HepG2 (cell line): ENCODE measurements around the gene RGS19. TPM values are rescaled to one million over a fixed set of nuclear protein-coding genes. Genes with fewer than 3 reads are reported as not detected.
A peak's percentile ranks its signal among the peaks of the same experiment; 100 is the strongest.

Experiments
- ATAC-seq: fragments of 200-7000 bp; cut with Tn5 transposase; 3 replicates; pipeline ENCODE4 v1.9.1; 2020; ENCODE audit warnings: mild to moderate bottlenecking, moderate library complexity
- BruUV-seq: library from RNA; stranded (reverse); fragments of 400-500 nt; replicated peaks from 2 replicates; lab custom pipeline; 2021; lab: Mats Ljungman, UMichigan
- CTCF ChIA-PET: fragments of 300-600 bp; formaldehyde crosslinking; extraction: SDS; loops from one replicate; lab custom pipeline; 2021; ENCODE audit warnings: low total read pairs, inconsistent platforms, low intra/inter-chr PET ratio; lab: Yijun Ruan, JAX
- POLR2A ChIA-PET: fragments of 350-600 bp; sonication (Branson Sonifier 250); formaldehyde crosslinking; loops from one replicate; lab custom pipeline; 2020; ENCODE audit warnings: antibody characterized with exemption, inconsistent platforms; lab: Yijun Ruan, JAX
- DNase-seq: peaks from one replicate; pipeline ENCODE4 v3.0.0-alpha.2; 2015; ENCODE audit warnings: low spot score
- FAIRE-seq: peaks from 3 replicates; lab custom pipeline; 2011; peaks lifted over from hg19 to GRCh38; lab: Jason Lieb, UNC
- H2AFZ ChIP-seq: one replicate; pipeline ENCODE4 v1.6.1; 2011; ENCODE audit warnings: low read length, inconsistent platforms
- H3K27ac ChIP-seq: fragments of 300-600 bp; 3 replicates; pipeline ENCODE4 v1.8.0; 2011; ENCODE audit warnings: mixed run types, mild to moderate bottlenecking, mixed read lengths, low read length, inconsistent platforms; ENCODE audit not compliant: insufficient read depth; ENCODE audit errors: extremely low read length
- H3K27me3 ChIP-seq, 2 experiments: fragments of 200-600 bp in 1 of 2; 2 replicates in 1 of 2; 3 replicates in 1 of 2; pipeline versions ENCODE4 v1.6.0 to v1.8.0; 2011; ENCODE audit warnings: low read length in 2 of 2, mild to moderate bottlenecking in 2 of 2, moderate library complexity in 2 of 2, inconsistent platforms in 1 of 2; ENCODE audit not compliant: insufficient read depth in 2 of 2, control insufficient read depth in 1 of 2
- H3K36me3 ChIP-seq, 2 experiments: fragments of 200-600 bp in 1 of 2; replicated peaks in 1 of 2; 2 replicates in 1 of 2; 3 replicates in 1 of 2; pipeline versions ENCODE4 v1.5.1 to v1.8.0; 2011; ENCODE audit warnings: low read length in 2 of 2, inconsistent platforms in 1 of 2; ENCODE audit not compliant: insufficient read depth in 2 of 2, control insufficient read depth in 1 of 2
- H3K4me1 ChIP-seq: 2 replicates; pipeline ENCODE4 v1.5.1; 2012; ENCODE audit warnings: low read length, inconsistent platforms; ENCODE audit not compliant: insufficient read depth
- H3K4me2 ChIP-seq: 2 replicates; pipeline ENCODE4 v1.6.0; 2011; ENCODE audit warnings: low read depth, low read length, inconsistent platforms
- H3K4me3 ChIP-seq, 3 experiments: fragments of 200-600 bp in 1 of 3; sonication (generic), shearing (Covaris generic) in 1 of 3; replicated peaks in 1 of 3; 2 replicates each; pipeline ENCODE4 v1.5.1; 2011 to 2016; ENCODE audit warnings: low read length in 3 of 3, inconsistent platforms in 2 of 3, low read depth in 2 of 3, mild to moderate bottlenecking in 2 of 3, control low read depth in 1 of 3, mixed read lengths in 1 of 3; ENCODE audit not compliant: insufficient read depth in 1 of 3
- H3K79me2 ChIP-seq: one replicate; pipeline ENCODE4 v1.6.1; 2011; ENCODE audit warnings: low read length, inconsistent platforms; ENCODE audit not compliant: insufficient read depth
- H3K9ac ChIP-seq: 2 replicates; pipeline ENCODE4 v1.6.0; 2011; ENCODE audit warnings: mild to moderate bottlenecking, low read depth, low read length, inconsistent platforms; ENCODE audit not compliant: insufficient read depth
- H3K9me3 ChIP-seq: 2 replicates; pipeline ENCODE4 v1.5.1; 2012; ENCODE audit warnings: mild to moderate bottlenecking, low read length
- H4K20me1 ChIP-seq: 2 replicates; pipeline ENCODE4 v1.6.0; 2011; ENCODE audit warnings: inconsistent platforms, mild to moderate bottlenecking, low read length, moderate library complexity; ENCODE audit not compliant: insufficient read depth
- MLLT10 ChIP-seq: sonication (generic); formaldehyde crosslinking; IDR thresholded peaks from 2 replicates; pipeline ENCODE4 v1.4.0; 2020; ENCODE audit warnings: missing genetic modification reagents
- SRY ChIP-seq: sonication (generic); formaldehyde crosslinking; IDR thresholded peaks from 2 replicates; pipeline ENCODE4 v1.8.0; 2022; ENCODE audit warnings: mild to moderate bottlenecking, missing genetic modification reagents
- ZIK1 ChIP-seq: sonication (generic); formaldehyde crosslinking; IDR thresholded peaks from 2 replicates; pipeline ENCODE4 v1.5.0; 2020; ENCODE audit warnings: mild to moderate bottlenecking, low read depth, missing genetic modification reagents, borderline replicate concordance
- ZNF496 ChIP-seq: sonication (generic); formaldehyde crosslinking; IDR thresholded peaks from 2 replicates; pipeline ENCODE4 v1.8.1; 2023; ENCODE audit warnings: mild to moderate bottlenecking, moderate library complexity, missing genetic modification reagents; ENCODE audit not compliant: insufficient replicate concordance
- WGBS: methylation state at CpG from one replicate; pipeline ENCODE4 v1.1.6; 2017; ENCODE audit warnings: low lambda C conversion rate; 5-methylcytosine and 5-hydroxymethylcytosine counted together
- in situ Hi-C: cut with HindIII; loops from 2 replicates; pipeline ENCODE4 v1.10.0; 2017; ENCODE audit warnings: low pct_unique_long_range_greater_than_20kb; ENCODE audit not compliant: extremely low pct_ligation_motif_present
- intact Hi-C: fragments of 100-400 bp; cut with micrococcal nuclease; formaldehyde crosslinking; loops from one replicate; pipeline ENCODE4 v1.10.0; 2022; ENCODE audit not compliant: unreplicated experiment
- polyA plus RNA-seq, 8 experiments: library from polyadenylated mRNA; depleted of rRNA in 3 of 8; stranded (reverse) in 7 of 8; unstranded in 1 of 8; fragments of >200 nt; fragmentation: Illumina TruSeq in 4 of 8; extraction: Trizol in 4 of 8; gene quantifications; 2 replicates each; pipeline versions ENCODE4 v1.2.1 to v1.2.3, GENCODE V29; 2011 to 2016; ENCODE audit warnings: low read depth in 4 of 8, missing spikeins in 1 of 8, mixed read lengths in 1 of 8; ENCODE audit not compliant: insufficient read depth in 1 of 8
- total RNA-seq, 5 experiments: library from RNA; depleted of rRNA; stranded (reverse); fragments of >200 nt; fragmentation: Illumina TruSeq; extraction: Trizol; gene quantifications; 2 replicates each; pipeline ENCODE4 v1.2.3, GENCODE V29; 2016; ENCODE audit warnings: low read depth in 1 of 5
- TF ChIP-seq, protein P1 (sequence below): sonication (generic); formaldehyde crosslinking; IDR thresholded peaks from 2 replicates; pipeline ENCODE4 v1.4.0; 2020; ENCODE audit warnings: low read depth, mild to moderate bottlenecking, missing genetic modification reagents
- TF ChIP-seq, protein P2 (sequence below): sonication (generic); formaldehyde crosslinking; IDR thresholded peaks from 2 replicates; pipeline ENCODE4 v1.4.0; 2020; ENCODE audit warnings: missing genetic modification reagents
- TF ChIP-seq, protein P3 (sequence below): sonication (generic); formaldehyde crosslinking; IDR thresholded peaks from one replicate; pipeline ENCODE4 v1.5.1; 2020; ENCODE audit warnings: mild to moderate bottlenecking, missing genetic modification reagents; ENCODE audit errors: not compliant biosample characterization

RGS19 gene
- total and polyA plus RNA-seq, 2 of the 13 experiments (the other 11 are each of a cell fraction or from before 2014, with no cell fraction given): 10.7 to 11.9 TPM

DNA sequence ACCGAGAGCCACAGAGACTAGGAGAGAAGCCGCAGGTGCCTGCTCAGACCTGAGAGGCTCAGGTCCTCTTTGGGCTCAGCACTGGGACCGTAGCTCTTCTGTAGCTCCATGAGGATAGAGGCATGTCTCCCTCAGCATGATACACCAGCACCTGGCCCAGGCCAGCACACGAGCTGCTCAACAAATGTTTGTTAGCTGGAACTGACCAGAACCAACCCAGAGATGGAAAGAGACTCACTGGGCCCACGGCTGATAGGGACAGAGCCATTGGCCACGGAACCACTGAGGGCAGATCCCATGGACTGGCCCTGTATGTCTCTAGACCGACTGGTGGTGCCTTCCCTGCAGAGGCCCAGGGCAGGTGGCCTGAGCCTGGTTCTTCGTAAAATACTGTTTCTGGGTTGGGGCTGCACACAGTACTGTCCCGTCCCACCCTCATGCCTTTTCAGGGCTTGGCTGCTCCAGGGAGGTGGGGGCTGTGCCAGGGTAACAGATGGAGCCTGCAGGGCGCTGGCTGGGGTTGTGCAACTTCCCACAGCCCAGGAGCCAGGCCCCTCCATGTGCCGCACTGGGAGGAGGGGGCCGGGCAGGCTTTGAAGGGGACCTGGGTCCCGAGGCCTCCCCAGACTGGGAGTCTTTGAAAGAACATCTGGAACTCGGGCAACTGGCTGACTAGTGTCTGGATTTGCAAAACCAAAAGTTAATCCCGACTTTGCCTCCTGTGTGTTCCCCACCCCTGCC is 38.1 kb downstream of the RGS19 start (continued):
- no peak for TF ChIP-seq ZNF496 (CRISPR knock-in tag)
- TF ChIP-seq, all 625 proteins: peak for 262

DNA sequence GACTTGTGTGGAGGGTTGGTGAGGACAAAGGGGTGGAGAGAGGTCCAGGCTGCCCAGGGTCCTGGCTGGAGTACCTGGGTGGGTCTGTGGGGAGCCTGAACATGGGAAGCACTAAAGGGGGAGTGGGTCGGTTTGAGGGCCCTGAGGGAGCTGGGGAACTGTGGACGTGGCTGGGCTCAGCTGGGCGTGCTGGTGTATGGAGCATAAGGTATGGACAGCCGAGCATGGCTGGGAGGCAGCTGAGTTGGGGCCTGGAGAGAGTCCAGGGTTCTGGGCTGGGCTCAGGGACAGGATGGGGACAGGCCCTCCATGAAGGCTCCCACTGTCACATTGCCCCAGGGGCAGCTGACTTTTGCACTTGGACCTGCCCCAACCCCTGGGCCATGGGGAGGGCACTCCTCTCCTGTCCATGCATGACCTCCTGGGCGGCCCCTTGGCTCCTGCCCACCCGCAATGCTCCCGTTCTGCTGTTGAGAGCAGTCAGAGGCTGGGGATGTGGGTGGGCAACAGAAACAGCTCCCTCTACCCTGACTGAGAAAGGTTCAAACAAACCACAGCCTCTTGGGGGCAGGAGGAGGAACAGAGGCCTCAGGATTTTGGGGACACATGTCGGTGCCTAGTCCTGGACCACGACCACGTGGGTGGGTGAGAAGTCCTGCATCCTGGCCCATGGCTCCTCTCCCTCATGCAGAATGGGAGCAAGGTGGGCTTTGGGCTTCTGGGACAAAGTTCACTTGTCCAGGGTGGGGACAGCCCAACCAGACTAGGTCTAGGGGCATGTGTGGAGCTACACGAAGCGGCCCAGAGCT is 38.9 kb downstream of the RGS19 start:
- H3K27me3 ChIP-seq: no peaks in the 10 kb centered on the region
- ATAC-seq: peak; percentile 30
- H3K4me3 ChIP-seq: peak overlapping the region; percentile 3 to 89 (median 89); a peak in 5 of 6 replicates
- ChIA-PET POLR2A (interaction anchor here (1.0 to 10.1 kb wide), 5 partner anchors 13 to 67 kb away, joined by 3 to 252 read pairs (median 39); partner anchors contain the start of genes PRPF6, SAMD10, SOX18 and TCEA2), CTCF (no interaction called here)
- H3K27ac ChIP-seq: peak overlapping the region; percentile 45
- H2AFZ ChIP-seq: no peak overlapping the region
- intact Hi-C loops: no loop called here
- H3K4me1 ChIP-seq: peaks cover 76% of the 10 kb centered on the region
- H3K9me3 ChIP-seq: no peaks in the 10 kb centered on the region
- no TSS peak for BruUV-seq
- 22% methylated on average over 12 of the region's 12 CpGs for WGBS
- peak overlapping the region; percentile 86 for H3K9ac ChIP-seq
- no peak for FAIRE-seq
- no peaks in the 10 kb centered on the region for H4K20me1 ChIP-seq
- peak overlapping the region; percentile 94 for H3K4me2 ChIP-seq
- DNase-seq: no peak
- in situ Hi-C loops: no loop called here
- peaks cover 18% of the 10 kb centered on the region for H3K79me2 ChIP-seq
- H3K36me3 ChIP-seq: no peaks in the 10 kb centered on the region
- TF ChIP-seq, protein P1, sequence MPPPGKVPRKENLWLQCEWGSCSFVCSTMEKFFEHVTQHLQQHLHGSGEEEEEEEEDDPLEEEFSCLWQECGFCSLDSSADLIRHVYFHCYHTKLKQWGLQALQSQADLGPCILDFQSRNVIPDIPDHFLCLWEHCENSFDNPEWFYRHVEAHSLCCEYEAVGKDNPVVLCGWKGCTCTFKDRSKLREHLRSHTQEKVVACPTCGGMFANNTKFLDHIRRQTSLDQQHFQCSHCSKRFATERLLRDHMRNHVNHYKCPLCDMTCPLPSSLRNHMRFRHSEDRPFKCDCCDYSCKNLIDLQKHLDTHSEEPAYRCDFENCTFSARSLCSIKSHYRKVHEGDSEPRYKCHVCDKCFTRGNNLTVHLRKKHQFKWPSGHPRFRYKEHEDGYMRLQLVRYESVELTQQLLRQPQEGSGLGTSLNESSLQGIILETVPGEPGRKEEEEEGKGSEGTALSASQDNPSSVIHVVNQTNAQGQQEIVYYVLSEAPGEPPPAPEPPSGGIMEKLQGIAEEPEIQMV (CRISPR knock-in tag): peak; percentile 56; the same call in 1 of the 2 replicates
- TF ChIP-seq, protein P2, sequence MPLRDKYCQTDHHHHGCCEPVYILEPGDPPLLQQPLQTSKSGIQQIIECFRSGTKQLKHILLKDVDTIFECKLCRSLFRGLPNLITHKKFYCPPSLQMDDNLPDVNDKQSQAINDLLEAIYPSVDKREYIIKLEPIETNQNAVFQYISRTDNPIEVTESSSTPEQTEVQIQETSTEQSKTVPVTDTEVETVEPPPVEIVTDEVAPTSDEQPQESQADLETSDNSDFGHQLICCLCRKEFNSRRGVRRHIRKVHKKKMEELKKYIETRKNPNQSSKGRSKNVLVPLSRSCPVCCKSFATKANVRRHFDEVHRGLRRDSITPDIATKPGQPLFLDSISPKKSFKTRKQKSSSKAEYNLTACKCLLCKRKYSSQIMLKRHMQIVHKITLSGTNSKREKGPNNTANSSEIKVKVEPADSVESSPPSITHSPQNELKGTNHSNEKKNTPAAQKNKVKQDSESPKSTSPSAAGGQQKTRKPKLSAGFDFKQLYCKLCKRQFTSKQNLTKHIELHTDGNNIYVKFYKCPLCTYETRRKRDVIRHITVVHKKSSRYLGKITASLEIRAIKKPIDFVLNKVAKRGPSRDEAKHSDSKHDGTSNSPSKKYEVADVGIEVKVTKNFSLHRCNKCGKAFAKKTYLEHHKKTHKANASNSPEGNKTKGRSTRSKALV: no peak
- no peak for TF ChIP-seq SRY (CRISPR knock-in tag)
- peak; percentile 33 for TF ChIP-seq ZIK1
- TF ChIP-seq, protein P3, sequence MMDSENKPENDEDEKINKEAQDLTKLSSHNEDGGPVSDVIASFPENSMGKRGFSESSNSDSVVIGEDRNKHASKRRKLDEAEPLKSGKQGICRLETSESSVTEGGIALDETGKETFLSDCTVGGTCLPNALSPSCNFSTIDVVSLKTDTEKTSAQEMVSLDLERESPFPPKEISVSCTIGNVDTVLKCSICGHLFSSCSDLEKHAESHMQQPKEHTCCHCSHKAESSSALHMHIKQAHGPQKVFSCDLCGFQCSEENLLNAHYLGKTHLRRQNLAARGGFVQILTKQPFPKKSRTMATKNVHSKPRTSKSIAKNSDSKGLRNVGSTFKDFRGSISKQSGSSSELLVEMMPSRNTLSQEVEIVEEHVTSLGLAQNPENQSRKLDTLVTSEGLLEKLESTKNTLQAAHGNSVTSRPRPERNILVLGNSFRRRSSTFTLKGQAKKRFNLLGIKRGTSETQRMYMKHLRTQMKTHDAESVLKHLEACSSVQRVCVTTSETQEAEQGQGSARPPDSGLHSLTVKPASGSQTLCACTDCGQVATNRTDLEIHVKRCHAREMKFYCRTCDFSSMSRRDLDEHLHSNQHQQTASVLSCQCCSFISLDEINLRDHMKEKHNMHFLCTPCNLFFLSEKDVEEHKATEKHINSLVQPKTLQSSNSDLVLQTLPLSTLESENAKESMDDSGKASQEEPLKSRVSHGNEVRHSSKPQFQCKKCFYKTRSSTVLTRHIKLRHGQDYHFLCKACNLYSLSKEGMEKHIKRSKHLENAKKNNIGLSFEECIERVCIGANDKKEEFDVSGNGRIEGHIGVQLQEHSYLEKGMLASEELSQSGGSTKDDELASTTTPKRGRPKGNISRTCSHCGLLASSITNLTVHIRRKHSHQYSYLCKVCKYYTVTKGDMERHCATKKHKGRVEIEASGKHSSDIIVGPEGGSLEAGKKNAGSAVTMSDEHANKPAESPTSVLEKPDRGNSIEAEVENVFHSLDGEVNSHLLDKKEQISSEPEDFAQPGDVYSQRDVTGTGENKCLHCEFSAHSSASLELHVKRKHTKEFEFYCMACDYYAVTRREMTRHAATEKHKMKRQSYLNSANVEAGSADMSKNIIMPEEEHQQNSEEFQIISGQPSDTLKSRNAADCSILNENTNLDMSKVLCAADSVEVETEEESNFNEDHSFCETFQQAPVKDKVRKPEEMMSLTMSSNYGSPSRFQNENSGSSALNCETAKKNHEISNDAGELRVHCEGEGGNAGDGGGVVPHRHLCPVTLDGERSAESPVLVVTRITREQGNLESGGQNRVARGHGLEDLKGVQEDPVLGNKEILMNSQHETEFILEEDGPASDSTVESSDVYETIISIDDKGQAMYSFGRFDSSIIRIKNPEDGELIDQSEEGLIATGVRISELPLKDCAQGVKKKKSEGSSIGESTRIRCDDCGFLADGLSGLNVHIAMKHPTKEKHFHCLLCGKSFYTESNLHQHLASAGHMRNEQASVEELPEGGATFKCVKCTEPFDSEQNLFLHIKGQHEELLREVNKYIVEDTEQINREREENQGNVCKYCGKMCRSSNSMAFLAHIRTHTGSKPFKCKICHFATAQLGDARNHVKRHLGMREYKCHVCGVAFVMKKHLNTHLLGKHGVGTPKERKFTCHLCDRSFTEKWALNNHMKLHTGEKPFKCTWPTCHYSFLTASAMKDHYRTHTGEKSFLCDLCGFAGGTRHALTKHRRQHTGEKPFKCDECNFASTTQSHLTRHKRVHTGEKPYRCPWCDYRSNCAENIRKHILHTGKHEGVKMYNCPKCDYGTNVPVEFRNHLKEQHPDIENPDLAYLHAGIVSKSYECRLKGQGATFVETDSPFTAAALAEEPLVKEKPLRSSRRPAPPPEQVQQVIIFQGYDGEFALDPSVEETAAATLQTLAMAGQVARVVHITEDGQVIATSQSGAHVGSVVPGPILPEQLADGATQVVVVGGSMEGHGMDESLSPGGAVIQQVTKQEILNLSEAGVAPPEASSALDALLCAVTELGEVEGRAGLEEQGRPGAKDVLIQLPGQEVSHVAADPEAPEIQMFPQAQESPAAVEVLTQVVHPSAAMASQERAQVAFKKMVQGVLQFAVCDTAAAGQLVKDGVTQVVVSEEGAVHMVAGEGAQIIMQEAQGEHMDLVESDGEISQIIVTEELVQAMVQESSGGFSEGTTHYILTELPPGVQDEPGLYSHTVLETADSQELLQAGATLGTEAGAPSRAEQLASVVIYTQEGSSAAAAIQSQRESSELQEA (CRISPR knock-in tag): no peak
- no peak for TF ChIP-seq MLLT10
